ENCODE measurements around the gene CYP4Z1. TPM values are rescaled to one million over a fixed set of nuclear protein-coding genes. Genes with fewer than 3 reads are reported as not detected.
"Not testable (repeated sequence)": the region's sequence is repeated elsewhere in the genome, so short reads cannot be mapped to it uniquely, and the experiment has no call there.

CYP4Z1 gene
- total RNA-seq, 4 donors from 2014 or later = 1.1 to 2.8 (median 1.5) TPM

- TF ChIP-seq POLR2AphosphoS5 (IDR thresholded peaks at IDR 0.05) = no peak
- Histone ChIP-seq H3K4me3 (no peak overlapping the region), H3K27me3 (peaks cover 0 to 6% (median 0%) of the 10 kb centered on the region in 4 donors), H3K9me3 (peaks cover 0 to 15% (median 7%) of the 10 kb centered on the region in 4 donors), H3K36me3 (no peaks in the 10 kb centered on the region), H3K4me1 (no peaks in the 10 kb centered on the region), H3K27ac (replicated peaks in 1 of 4) (no peak overlapping the region)
- 87% methylated on average over 3 of the region's 3 CpGs for WGBS
- intact Hi-C loops (cut with DNase I) = no loop called here
- no peak for DNase-seq (ENCODE audit: extremely low spot score)
These were observed 39.8 kb downstream of the CYP4Z1 start for GRCh38 chr1:47106792-47107191.

GRCh38 chr1:47107851-47108574, 41.0 kb downstream of the CYP4Z1 start:
- H3K9me3 ChIP-seq; DNase-seq (ENCODE audit: extremely low spot score); H3K4me1 ChIP-seq; H3K27me3 ChIP-seq; H3K4me3 ChIP-seq; H3K36me3 ChIP-seq; intact Hi-C loops (cut with DNase I); H3K27ac ChIP-seq (replicated peaks in 1 of 4): not testable (repeated sequence)
- whole genome bisulfite sequencing = 51% methylated on average over 7 of the region's 10 CpGs

- H3K4me1 ChIP-seq; H3K4me3 ChIP-seq; intact Hi-C loops (cut with DNase I); DNase-seq (ENCODE audit: extremely low spot score); H3K27me3 ChIP-seq; H3K27ac ChIP-seq (replicated peaks in 1 of 4); H3K9me3 ChIP-seq; H3K36me3 ChIP-seq: not testable (repeated sequence)
These were observed 42.5 kb downstream of the CYP4Z1 start for GRCh38 chr1:47109482-47109881.

GRCh38 chr1:47113178-47113577, 46.1 kb downstream of the CYP4Z1 start:
- H3K36me3 ChIP-seq = no peaks in the 10 kb centered on the region
- WGBS = 87% methylated on average over 4 of the region's 4 CpGs
- TF ChIP-seq EP300 (IDR thresholded peaks at IDR 0.05) (no peak), POLR2A (IDR thresholded peaks at IDR 0.05; ENCODE audit: low read depth) (no peak)
- H3K27me3 ChIP-seq = no peaks in the 10 kb centered on the region
- no peaks in the 10 kb centered on the region for H3K4me1 ChIP-seq
- H3K27ac ChIP-seq (replicated peaks in 1 of 4) = no peak overlapping the region
- no peak for DNase-seq (ENCODE audit: extremely low spot score)
- H3K4me3 ChIP-seq = no peak overlapping the region
- H3K9me3 ChIP-seq = no peaks in the 10 kb centered on the region
- intact Hi-C loops (cut with DNase I) = no loop called here

GRCh38 chr1:47121039-47121438, 54.0 kb downstream of the CYP4Z1 start:
- H3K9me3 ChIP-seq; H3K27ac ChIP-seq (replicated peaks in 1 of 4); H3K4me1 ChIP-seq; DNase-seq (ENCODE audit: extremely low spot score); H3K36me3 ChIP-seq; H3K4me3 ChIP-seq; intact Hi-C loops (cut with DNase I); H3K27me3 ChIP-seq: not testable (repeated sequence)
- 86% methylated on average over 1 of the region's 1 CpG for WGBS

- H3K4me1 ChIP-seq; H3K27me3 ChIP-seq; DNase-seq (ENCODE audit: extremely low spot score); H3K9me3 ChIP-seq; intact Hi-C loops (cut with DNase I); H3K36me3 ChIP-seq; H3K4me3 ChIP-seq; H3K27ac ChIP-seq (replicated peaks in 1 of 4): not testable (repeated sequence)
These were observed 57.8 kb downstream of the CYP4Z1 start for GRCh38 chr1:47124834-47125233.

- WGBS = 100% methylated on average over 2 of the region's 2 CpGs
- H3K4me3 ChIP-seq; DNase-seq (ENCODE audit: extremely low spot score); H3K9me3 ChIP-seq; H3K27ac ChIP-seq (replicated peaks in 1 of 4); H3K27me3 ChIP-seq; H3K4me1 ChIP-seq; intact Hi-C loops (cut with DNase I); H3K36me3 ChIP-seq: not testable (repeated sequence)
These were observed 60.0 kb downstream of the CYP4Z1 start for GRCh38 chr1:47126997-47127396.

- no peak overlapping the region for H3K4me3 ChIP-seq
- DNase-seq (ENCODE audit: extremely low spot score) = no peak
- intact Hi-C loops (cut with DNase I) = no loop called here
- H3K27me3 ChIP-seq = no peaks in the 10 kb centered on the region
- H3K27ac ChIP-seq (replicated peaks in 1 of 4) = no peak overlapping the region
- H3K36me3 ChIP-seq = no peaks in the 10 kb centered on the region
- no peaks in the 10 kb centered on the region for H3K4me1 ChIP-seq
- H3K9me3 ChIP-seq = no peaks in the 10 kb centered on the region
- 90% methylated on average over 1 of the region's 1 CpG for WGBS
- TF ChIP-seq CTCF (IDR thresholded peaks at IDR 0.05) (no peak), POLR2AphosphoS5 (IDR thresholded peaks at IDR 0.05) (no peak), EP300 (IDR thresholded peaks at IDR 0.05) (no peak), POLR2A (IDR thresholded peaks at IDR 0.05; ENCODE audit: low read depth) (no peak)
These were observed 61.2 kb downstream of the CYP4Z1 start for GRCh38 chr1:47128221-47128620.

GRCh38 chr1:47128854-47129253, 61.8 kb downstream of the CYP4Z1 start:
- intact Hi-C loops (cut with DNase I); H3K36me3 ChIP-seq; H3K27ac ChIP-seq (replicated peaks in 1 of 4); H3K4me3 ChIP-seq; H3K9me3 ChIP-seq; H3K27me3 ChIP-seq; DNase-seq (ENCODE audit: extremely low spot score); H3K4me1 ChIP-seq: not testable (repeated sequence)
- whole genome bisulfite sequencing = 72% methylated on average over 2 of the region's 2 CpGs

GRCh38 chr1:47129489-47130230, 62.6 kb downstream of the CYP4Z1 start:
- H3K36me3 ChIP-seq; H3K9me3 ChIP-seq; H3K27ac ChIP-seq (replicated peaks in 1 of 4); DNase-seq (ENCODE audit: extremely low spot score); H3K4me3 ChIP-seq; intact Hi-C loops (cut with DNase I); H3K4me1 ChIP-seq; H3K27me3 ChIP-seq: not testable (repeated sequence)
- 85% methylated on average over 8 of the region's 8 CpGs for WGBS

- H3K4me3 ChIP-seq; H3K9me3 ChIP-seq; H3K36me3 ChIP-seq; H3K27ac ChIP-seq (replicated peaks in 1 of 4); DNase-seq (ENCODE audit: extremely low spot score); H3K4me1 ChIP-seq; H3K27me3 ChIP-seq; intact Hi-C loops (cut with DNase I): not testable (repeated sequence)
- WGBS = 97% methylated on average over 3 of the region's 3 CpGs
These were observed 65.6 kb downstream of the CYP4Z1 start for GRCh38 chr1:47132665-47133064.
